A673 (cell line): ENCODE data around the gene MAPK11.

ENCODE experiments used
- CTCF ChIP-seq: fragments of 300-800, 200-600 bp; sonication (generic); conservative IDR thresholded peaks from 2 replicates; pipeline ENCODE4 v1.5.1; 2017; ENCODE audit warnings: low read depth, mild to moderate bottlenecking, antibody characterized with exemption, low read length, moderate library complexity, mixed read lengths
- EZH2 ChIP-seq: fragments of 200-600 bp; sonication (generic); IDR thresholded peaks from 2 replicates; pipeline ENCODE4 v1.6.1; 2017; ENCODE audit warnings: borderline replicate concordance, low read depth, mild to moderate bottlenecking, mixed read lengths, antibody characterized with exemption, low read length; ENCODE audit not compliant: poor library complexity, severe bottlenecking

- TF ChIP-seq CTCF: no peak
- TF ChIP-seq EZH2: no peak
Observed at GRCh38 chr22:50307890-50308596, 37.9 kb upstream of the MAPK11 start.
